ENCODE measurements around the gene C17orf58.

DNA sequence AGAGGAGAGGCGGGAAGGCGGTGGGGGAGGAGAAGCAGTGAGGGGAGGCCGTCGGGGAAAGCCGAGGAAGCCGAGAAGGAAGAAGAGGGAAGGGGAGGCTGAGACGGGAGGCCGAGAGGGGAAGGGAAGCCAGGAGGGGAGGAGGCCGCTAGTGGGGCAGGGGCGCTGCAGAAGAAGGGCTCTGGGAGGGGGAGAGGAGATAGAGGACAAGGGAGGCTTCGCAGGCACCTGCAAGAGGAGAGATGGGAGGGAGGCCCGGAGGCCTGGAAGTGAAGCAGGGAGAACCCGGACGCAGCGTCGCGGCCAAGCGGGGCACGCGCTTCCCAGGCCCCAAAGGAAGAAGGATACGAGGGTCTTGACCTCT is 2.3 kb downstream of the C17orf58 start:
- TF ChIP-seq CTCF (IDR thresholded peaks at IDR 0.05) (no peak), POLR2A (IDR thresholded peaks at IDR 0.05) (no peak)

Measured in vagina (tissue), 2 donors.